NCI-H748 (cell line): ENCODE measurements around the gene SPIN2B.
A peak's percentile ranks its signal among the peaks of the same experiment; 100 is the strongest.
"Not testable (repeated sequence)": the region's sequence is repeated elsewhere in the genome, so short reads cannot be mapped to it uniquely, and the experiment has no call there.

ENCODE experiments used
- DNase-seq: peaks from one replicate; lab custom pipeline; 2025; ENCODE audit not compliant: unreplicated experiment; lab: John Stamatoyannopoulos, UW

SPIN2B gene

DNA sequence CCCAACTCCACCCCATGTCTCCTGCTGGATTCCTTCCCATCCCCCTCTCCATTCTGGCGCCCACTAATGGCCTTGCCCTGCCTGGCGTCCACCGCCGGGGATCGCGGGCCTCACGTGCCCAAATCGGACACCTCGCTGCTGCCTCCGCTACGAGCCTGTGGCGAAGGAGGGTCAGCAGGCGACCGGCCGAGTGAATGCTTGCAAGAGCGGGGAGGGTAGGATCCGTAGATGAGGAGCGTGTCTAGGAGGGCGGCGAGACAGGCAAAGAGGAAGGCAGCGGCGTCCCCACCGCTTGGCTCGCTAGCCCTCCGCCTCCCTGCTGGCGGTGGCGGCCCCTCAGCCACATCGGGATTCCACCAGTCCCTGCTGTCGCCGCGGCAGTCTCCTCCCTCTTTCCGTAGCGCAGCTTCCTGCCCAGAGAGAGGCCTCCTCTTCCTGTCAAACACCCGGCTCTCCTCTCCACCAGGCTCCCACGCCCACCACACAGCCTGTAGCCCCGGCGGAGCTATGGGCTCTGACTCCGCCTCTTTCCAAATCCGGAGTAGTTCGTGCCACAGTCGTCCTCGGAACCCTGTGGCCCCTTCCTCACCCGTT is at the start of gene SPIN2B:
Gene SPIN2B (minus strand): TSS at position 387 of the 594 bp plus-strand sequence.
- DNase-seq: peak; percentile 92

DNA sequence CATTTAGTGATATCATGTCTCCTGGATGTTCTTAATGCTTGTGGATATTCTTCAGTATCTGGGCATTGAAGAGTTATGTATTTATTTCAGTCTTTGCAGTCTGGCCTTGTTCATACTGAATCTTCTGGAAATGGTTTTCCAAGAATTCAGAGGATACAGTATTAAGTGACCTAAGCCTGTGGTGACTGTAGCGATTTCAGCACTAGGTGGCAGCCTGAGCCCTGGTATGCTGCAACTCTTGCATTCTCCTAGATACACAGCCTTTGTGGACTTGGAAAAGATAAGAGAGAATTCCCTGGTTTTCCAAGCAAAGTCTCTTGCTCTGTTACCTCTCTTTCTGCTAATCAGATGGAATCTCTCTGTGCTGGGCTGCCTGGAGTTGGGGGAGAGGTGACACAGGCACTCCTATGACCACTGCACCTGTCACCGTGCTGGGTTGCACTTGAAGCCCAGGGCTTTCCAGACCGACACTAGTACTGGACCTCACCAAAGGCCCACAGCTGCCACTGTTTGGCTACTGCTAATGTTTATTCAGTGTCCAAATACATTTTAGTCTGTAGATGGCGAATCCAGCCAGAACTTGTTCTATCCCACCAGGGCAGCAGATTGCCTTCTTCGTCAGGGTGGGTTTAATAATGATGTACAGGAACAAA is 35.2 kb upstream of the SPIN2B start:
- DNase-seq: peak; percentile 74

DNA sequence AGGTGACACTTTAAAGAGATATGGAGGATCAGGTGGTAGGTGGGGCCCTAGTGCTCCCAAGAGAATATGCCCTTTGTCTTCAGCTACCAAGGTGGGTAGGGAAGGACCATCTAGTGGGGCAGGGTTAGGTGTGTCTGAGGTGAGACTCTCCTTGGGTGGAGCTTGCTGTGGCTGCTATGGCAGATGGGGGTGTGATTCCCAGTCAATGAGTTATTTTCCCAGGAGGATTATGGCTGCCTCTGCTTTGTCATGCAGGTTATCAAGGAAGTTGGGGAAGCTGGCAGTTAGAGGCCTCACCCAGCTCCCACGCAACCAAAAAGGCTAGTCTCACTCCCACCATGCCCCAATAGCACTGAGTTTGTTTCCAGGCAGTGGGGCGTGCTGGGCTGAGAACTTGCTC is 33.8 kb upstream of the SPIN2B start:
- no peak for DNase-seq

- DNase-seq: not testable (repeated sequence)
These were observed 30.9 kb upstream of the SPIN2B start for GRCh38 chrX:57152222-57152621.

DNA sequence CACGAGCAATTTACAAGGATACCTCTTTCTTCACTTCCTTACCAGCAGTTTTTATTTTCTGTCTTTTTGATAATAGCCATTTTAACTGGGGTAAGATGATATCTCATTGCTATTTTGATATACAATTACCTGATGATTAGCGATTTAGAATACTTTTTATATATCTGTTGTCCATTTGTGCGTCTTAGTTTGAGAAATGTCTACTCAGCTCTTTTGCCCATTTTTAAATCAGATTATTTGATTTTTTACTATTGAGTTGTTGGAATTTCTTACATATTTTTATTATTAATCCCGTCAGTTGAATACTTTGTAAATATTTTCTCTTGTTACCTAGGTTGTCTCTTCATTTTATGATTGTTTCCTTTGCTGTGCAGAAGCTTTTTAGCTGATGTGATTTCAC is 17.3 kb upstream of the SPIN2B start:
- DNase-seq: no peak

GRCh38 chrX:57137501-57137900 is 16.2 kb upstream of the SPIN2B start:
- no peak for DNase-seq

DNA sequence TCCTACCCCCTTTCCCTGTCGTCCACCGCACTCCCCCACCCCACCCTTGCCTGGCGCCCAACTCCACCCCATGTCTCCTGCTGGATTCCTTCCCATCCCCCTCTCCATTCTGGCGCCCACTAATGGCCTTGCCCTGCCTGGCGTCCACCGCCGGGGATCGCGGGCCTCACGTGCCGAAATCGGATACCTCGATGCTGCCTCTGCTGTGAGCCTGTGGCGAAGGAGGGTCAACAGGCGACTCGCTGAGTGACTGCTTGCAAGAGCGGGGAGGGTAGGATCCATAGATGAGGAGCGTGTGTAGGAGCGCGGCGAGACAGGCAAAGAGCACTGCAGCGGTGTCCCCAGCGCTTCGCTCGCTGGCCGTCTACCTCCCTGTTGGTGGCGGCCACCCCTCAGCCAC is 15.7 kb upstream of the SPIN2B start, which contains the start of gene SPIN2A:
Gene SPIN2A (minus strand): TSS at position 325 of the 400 bp plus-strand sequence. CDS start 800 bp downstream, outside the sequence.
- peak; percentile 35 for DNase-seq

DNA sequence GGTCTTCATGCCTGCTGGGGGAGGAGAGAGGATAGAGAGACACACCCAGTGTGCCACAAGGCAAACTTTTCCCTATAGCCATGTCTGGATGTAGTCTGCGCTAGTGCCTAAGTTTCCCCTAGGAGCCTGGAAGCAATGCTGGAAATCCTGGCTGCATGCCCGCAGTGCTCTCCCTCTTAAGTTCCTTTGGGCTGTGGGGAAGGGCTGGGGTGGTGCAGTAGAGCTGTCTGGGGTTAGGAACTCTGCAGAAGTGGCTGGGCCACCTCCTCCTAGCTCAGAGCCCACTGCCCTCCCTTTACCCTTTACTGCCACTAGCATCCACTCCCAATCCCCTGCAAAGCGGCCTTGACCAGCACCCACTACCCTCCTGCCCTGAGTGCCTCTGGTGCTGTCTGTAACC is 15.2 kb upstream of the SPIN2B start:
- not testable (repeated sequence) for DNase-seq

DNA sequence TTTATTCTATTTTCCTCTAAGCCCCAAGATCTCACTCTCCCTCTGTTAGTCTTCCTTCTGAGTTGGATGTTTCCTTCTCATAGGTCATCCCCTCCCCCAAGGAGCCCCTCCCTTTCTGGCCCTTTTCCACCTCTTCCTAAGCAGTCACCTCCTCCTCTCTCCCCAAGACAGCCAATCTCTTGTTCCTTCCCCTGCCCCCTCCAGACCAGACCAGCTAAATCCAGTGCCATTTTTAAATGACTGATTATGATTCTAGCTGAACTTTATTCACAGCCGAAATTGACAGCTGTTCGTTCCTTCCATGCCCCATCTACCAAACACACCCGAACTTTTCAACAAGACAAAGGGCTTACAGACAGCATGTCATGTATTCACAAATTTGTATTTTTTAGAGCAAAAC is 13.9 kb upstream of the SPIN2B start:
- no peak for DNase-seq

DNA sequence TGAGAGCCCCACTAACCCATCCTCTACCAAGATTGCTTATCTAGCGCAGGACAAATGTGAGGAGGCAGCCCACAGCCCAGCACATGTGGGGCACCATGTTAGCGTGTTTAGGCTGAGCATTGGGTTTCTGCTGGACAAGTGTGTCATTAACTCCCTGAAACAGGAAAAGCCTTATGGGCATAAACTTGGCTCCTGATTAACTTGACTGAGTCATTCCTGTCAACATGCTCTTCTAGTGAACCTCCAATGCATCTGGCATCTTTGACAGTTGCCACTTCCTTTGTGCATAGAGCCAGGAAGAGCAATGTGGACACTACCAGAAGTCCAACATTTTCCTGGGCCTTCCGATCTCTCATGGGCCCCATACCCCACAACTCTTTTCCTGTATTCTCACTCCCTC is 13.4 kb upstream of the SPIN2B start:
- DNase-seq: no peak

- DNase-seq: no peak
These were observed 12.4 kb upstream of the SPIN2B start for GRCh38 chrX:57133706-57134105.

- peak; percentile 1 for DNase-seq
These were observed 11.9 kb upstream of the SPIN2B start for GRCh38 chrX:57133284-57133683.

- no peak for DNase-seq
These were observed 10.7 kb upstream of the SPIN2B start for GRCh38 chrX:57132046-57132445.

DNA sequence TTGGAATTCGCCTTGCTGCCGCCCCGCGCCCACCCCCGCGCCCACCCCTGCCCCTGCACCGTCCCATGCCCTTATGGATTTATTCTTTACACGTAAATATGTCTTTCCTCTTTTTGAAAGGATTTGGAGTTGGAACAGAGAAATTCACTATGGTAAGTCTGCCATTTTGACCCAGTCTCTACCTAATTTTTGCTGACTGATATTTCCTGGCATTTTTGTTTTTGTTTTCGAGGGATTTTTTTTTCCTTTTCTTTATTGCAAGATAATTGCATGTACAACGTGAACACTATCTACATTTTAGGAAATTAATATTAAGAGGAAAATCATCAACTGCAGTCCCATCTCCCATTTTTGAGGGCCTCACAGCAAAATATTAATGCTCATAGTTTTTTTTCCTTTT is 468 bp upstream of the SPIN2B start:
- DNase-seq: no peak

- DNase-seq: not testable (repeated sequence)
These were observed 658 bp downstream of the SPIN2B start for GRCh38 chrX:57120619-57121161.

GRCh38 chrX:57119416-57119815 is 1.9 kb downstream of the SPIN2B start:
- DNase-seq: no peak

DNA sequence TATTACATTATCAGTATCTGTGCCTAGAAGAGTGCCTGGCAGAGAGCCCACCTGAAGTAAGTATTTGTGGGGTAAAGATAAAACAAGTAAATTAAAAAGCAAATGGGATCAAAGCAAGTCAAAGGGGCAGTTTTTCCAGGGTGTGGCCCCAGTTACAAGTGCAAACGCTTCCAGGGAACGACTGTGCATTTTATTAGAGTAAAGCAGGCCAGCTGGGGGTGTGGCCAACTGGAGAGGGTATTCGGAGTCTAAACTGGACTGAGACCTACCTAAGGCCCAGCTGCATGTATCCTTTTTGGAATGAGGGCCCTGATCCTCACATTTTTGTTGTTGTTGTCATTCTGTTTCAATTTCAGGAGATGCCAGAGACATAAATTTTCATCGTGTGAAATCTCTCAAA is 3.8 kb downstream of the SPIN2B start:
- not testable (repeated sequence) for DNase-seq

GRCh38 chrX:57104921-57105398 is 16.4 kb downstream of the SPIN2B start:
- DNase-seq: no peak

DNA sequence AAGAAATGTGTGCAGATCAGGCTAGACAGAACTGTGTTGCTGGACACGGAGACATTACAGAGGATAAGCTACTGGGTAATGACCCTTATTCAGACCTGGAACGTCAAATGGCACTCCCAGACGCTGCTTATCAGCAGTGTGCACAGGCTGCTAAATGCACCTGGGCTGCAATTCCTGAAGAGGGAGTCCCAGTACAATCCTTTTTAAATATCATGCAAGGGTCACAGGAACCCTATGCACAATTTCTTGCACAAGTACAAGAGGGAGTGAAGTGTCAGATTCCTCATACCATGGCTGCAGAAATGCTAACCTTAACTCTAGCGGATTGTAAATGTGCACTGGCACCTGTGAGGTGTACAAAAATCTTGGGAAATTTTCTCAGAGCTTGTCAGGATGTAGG is 16.9 kb downstream of the SPIN2B start:
- DNase-seq: no peak

DNA sequence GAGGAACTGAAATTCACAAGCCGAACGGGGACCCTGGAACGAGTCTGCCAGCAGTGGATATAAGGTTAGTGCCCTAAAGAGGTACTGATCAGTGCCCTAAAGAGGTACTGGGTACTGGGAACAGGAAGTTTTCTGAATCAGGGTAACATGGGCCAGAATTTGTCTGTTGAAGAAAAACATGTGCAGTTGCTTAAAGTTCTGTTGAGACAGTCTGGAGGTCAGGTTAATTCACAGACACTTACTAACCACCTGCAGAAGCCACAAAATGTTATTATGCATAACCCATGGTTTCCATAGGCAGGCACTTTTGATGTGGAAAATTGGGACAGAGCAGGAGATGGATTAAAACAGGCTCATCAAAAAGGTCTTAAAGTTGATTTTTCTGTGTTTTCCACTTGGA is 17.9 kb downstream of the SPIN2B start:
- no peak for DNase-seq

GRCh38 chrX:57102918-57103317 is 18.4 kb downstream of the SPIN2B start:
- DNase-seq: not testable (repeated sequence)

DNA sequence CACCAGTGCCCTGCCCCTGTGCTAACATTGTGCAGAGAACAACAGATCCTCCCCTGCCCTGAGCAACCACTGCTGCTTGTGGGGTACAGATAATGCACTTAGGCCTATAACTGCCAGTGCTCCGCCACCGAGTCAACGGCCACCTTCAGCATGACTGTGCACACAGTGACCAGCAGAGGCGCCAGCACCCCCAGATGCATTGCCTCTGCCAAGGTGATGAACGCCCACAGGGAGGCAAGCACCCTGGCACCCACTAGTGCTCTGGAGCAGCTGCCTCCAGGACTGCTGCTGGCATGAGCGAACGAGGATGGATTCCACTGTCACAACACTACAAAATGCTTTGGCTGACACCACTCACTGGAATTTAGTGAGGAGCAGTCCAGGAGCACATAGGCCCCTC is 38.2 kb downstream of the SPIN2B start:
- DNase-seq: no peak
